MV-4-11 (cell line): ENCODE data around the gene PLD6.

Experiments
- DNase-seq: peaks from one replicate; lab custom pipeline; 2025; lab: John Stamatoyannopoulos, UW

The PLD6 gene

DNA sequence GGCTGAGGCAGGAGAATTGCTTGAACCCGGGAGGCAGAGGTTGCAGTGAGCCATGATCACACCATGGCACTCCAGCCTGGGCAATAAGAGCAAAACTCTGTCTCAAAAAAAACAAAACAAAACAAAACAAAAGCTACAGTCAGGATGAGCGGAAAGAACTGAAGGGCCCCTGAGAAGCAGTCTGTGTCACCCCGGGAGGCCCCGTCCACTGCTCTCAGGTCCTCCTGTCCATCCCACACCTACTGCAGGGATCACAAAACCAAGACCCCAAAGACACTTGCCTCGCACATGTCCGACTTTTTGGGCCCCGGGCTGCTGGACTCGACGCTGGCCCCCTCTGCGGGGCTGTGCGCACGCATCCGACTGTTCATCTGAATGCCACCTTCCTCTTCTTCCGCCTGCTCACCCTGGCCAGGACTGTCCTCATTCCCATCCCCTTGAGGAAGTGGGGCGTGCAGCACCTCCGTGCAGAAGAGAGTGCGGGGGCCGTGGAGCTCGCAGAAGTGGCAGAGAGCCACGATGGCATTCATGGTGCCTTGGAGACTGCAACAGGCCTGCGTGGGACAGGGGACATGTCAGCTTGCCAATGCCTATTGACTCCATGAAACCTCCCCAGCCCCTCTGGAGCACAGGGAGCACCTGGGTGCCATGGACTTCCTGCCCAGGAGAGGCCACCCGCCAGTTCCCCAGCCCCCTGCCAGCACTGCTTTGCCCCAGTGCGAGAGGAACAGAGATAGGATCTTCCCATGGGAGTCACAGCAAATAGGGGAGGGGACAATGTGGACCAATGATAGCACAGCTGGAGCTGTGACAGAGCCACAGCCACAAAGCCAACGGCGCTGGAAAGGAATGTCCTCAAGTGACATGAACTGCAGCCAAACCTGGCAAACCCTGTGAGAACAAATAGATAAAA lies 21.7 kb upstream of the PLD6 start:
- DNase-seq: no peak

DNA sequence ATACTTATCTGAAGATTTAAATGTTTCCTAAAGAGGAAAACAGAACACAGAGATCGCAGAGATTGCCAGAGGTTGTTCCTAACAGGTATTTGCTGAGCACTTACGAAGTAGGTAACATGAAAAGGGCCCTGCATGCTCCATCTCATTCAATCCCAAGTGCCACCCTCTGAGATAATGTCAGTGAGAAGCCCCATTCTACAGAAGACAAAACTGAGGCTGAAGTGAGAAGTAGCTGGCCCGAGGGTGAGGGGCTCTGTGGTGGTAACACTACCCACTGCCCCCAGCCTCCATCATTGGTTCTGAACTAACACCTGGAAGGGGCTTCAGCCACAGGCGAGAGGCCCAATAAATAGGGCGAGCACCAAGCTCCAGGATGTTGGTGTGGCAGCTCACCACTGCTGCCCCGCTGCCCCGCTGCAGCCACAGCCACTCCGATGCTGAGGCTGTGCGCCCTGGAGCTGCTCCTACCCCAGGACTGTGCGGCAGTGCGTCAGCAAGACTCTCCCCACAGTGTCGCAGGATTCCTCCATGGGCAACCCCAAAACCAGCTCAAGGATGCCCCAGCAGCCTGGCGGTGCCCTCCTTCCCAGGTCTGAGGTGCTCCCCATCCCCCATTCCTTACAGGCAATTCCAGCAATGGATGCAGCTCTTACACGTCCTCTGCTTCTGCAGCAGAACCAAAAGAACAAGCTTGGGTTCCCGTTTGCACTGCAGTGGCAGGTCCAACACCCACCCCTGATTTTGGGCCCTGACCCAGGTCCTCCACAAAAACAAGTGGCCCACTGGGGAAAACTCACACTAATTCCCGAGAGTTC lies 20.5 kb upstream of the PLD6 start:
- no peak for DNase-seq

DNA sequence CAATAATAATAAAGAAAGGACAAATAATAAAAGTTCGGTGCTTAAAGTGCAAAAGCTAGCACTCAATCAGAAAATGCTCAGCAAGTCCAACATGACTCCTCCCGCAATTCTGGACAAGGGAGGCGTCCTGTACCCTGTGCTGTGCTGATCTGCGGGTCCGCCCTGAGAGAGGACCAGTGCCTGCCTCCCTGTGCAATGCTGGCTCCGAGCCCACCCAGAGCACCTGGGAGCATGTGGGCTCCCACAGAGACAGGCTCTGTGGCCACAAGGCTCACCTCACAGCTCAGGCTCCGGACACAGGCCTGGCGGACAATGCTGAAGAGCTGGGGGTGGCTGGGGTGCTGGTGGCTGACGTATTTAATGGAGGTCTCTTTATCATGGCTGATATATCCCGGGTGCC lies 19.8 kb upstream of the PLD6 start:
- DNase-seq: no peak

DNA sequence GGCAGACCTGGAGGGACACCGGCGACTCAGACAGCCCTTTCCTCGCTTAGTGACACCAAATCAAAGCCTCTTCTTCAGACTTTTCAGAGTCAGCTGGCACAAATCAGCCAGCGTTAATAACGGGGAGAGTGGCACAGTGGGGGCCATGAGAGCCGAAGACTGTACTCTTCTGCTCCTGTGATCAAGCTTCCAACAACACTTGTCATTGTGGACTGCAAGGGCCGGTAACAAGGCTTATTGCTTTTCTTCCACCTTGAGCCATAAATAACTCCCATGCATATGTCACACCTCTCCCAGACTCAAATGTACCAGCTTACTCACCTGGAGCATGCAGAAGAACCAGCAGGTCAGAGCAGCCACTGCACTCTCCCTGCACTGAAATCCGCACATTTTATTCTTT lies 18.0 kb upstream of the PLD6 start:
- no peak for DNase-seq

DNA sequence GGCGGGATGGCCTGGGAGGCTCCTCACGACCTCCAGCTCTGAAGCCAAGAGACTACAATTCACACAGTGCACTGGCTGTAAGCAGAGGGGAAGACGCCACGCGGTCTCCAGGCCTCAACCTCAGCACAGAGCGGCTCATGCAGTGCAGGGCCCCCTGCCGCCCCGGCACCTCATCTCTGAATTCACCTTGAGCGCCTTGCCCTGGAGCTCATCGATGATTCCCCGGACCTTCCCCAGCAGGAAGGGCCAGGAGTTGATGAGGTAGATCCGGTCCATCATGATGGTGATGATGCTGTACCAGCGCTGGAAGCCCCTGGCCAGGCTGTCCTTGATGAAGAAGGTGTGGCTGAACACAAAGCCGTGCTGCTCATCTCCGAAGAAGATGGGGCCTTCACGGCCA lies 17.6 kb upstream of the PLD6 start:
- no peak for DNase-seq

DNA sequence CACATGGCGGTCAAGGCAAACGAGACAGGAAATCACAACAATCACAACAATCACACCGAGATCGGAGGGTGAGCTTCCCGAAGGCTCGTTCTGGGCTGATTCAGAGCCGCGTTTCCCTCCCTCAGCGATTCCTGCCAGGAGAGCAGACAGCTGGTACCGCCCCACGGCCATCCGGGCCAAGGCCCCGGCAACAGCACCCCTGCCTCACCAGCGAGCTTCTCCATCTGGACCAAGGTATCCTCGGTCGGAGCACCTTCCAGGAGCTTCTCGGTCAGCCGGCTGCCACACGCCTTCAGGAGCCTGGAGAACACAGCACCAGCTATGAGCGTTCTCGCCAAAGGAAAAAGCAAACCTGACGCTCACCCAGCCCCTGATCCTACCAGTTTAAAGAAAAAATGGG lies 15.2 kb upstream of the PLD6 start:
- DNase-seq: no peak

GRCh38 chr17:17220529-17220928 lies 14.4 kb upstream of the PLD6 start:
- no peak for DNase-seq

DNA sequence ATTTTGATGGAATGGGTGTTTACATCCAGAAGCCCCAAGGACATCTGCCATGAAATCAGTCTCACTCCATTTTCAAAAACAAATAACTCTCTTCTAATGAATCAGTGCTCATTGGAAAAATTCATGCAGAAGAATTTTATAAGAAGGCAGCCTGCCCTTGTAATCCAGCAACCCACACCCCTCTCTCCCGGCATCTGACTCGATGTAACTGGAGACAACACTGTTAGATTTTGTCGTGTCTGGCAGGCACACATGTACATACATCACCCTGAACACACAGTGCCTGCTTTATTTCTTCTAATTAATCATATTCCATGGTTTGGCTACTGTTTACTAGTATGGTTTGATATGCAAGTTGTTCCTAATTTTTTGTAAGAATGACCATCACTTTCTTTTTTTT lies 11.9 kb upstream of the PLD6 start:
- no peak for DNase-seq

DNA sequence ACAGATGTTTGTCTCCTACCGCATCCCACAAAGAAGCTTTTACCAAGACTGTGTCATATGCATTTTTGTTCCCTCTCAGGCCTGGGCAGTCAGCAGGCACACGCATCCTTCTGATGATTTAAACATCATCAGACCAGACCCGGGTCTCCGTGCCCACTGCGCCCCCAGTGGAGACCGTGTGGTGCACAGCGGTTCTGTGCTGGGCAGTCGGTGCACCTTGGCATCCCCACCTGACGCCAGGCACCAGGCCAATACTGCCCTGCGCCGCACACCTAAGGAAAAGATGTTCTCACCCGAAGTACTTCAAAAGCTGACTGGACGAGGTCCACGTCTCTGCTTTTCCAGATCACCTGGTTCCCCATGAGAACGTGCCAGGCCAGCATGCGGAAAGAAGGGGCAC lies 10.6 kb upstream of the PLD6 start:
- DNase-seq: no peak

- DNase-seq: no peak
These were observed 10.1 kb upstream of the PLD6 start for GRCh38 chr17:17216236-17216635.

DNA sequence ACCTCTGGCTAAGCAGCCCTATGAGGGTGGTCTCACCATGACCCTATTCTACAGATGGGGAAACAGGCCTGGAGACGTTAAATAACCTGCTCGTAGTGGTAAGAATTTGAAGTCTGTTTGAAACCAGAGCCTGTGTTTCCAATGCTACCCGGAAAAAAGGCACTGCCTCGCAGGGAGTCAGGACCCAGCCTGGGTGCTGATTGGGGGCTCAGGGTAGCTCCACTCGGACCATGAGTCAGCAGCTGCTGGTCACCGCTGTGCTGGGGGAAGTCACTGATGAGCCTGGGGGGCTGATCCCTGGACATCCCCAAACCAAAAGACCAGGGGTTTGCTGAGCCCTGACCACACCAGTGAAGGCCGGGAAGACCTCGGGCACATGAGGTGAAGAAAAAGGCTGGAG lies 9.4 kb upstream of the PLD6 start:
- no peak for DNase-seq

- no peak for DNase-seq
These were observed 8.7 kb upstream of the PLD6 start for GRCh38 chr17:17214646-17215436.

DNA sequence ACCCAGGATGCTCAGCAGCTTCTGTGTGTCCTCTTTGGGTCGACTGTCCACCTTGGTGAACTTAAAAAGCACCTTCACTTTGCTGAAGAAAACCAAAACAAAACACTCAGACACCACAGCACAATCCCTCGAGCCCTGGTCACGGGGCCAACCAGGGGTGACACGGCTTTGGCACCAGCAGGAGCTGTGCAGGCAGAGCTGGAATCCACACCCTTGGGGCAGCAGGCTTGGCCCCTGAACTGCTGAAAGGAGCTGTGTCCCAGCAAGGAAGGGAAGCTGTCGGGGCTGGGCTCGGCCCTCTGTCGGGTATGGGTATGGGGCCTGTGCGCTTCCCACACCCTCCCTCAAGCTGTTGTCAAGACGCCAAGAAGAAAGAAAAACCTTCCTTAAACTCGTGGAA lies 7.6 kb upstream of the PLD6 start:
- DNase-seq: no peak

DNA sequence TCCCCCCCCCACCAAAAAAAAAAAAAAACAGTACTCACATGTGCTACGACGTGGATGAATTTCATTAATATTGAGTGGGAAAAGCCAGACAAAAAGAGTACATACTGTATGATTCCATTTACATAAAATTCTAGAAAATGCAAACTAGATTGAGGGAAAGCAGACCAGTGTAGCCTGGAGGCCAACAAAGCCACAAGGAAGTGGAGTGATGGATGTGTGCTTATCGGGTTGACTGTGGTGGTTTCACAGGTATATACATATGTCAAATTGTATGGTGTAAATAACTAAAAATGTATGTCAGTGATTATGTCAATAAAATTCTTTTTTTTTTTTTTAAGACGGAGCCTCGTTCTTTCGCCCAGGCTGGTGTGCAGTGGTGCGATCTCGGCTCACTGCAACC lies 1.9 kb upstream of the PLD6 start:
- DNase-seq: no peak

DNA sequence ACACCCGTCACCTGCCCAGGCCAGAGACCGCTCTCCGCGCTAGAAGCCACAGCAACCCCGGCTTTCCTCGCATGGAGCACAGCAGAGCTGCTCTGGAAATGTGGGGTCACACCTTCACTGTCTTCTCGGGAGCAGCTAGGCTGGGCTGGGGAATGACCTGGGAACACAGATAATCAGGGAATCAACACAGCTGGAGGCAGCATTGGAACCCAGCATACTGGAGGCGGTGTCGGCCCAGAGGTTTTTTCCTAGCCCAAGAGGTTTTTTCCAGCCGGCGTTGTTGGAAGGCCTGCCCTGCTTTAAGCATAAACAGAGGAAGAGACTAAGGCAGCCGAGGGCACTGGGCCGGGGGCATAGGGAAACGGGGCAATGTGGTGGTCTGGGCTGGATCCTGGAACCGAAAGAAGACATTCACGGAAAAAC lies 791 bp upstream of the PLD6 start:
- DNase-seq: no peak

DNA sequence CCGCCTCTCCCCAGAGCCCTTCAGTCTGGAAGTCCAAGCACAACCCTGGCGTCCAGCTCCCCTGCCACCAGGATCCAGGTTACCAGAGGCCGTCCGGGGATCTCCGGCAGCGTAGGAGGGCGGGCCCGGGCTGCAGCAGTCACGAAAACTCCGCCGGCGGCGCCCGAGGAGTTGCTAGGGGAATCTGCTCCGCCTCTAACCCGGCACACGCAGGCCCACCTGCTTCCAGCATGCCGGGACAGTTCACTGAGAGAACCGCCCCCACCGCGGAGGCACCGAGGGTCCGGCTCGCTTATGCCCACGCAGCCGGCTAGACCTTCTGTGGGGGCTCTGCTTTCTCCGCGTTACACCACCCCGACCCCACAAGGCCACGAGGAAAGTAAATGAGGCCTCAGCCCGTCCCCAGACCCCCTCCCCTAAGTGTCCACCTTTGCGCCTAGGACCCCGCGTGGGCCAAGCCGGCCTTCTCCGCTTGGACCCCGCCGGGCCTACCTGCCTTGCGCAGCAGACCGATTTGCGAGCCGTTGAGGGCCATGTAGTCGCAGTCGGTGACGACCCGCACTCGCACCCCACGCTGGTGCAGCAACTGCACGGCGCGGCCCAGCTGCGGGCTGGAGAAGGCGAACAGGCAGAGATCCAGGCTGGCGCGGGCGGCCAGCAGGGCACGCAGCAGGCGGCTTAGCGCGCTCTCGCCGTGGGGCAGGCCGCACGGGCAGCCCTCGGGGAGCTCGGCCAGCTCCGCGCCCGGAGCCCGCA lies 587 bp downstream of the PLD6 start:
- peak; percentile 21 for DNase-seq

DNA sequence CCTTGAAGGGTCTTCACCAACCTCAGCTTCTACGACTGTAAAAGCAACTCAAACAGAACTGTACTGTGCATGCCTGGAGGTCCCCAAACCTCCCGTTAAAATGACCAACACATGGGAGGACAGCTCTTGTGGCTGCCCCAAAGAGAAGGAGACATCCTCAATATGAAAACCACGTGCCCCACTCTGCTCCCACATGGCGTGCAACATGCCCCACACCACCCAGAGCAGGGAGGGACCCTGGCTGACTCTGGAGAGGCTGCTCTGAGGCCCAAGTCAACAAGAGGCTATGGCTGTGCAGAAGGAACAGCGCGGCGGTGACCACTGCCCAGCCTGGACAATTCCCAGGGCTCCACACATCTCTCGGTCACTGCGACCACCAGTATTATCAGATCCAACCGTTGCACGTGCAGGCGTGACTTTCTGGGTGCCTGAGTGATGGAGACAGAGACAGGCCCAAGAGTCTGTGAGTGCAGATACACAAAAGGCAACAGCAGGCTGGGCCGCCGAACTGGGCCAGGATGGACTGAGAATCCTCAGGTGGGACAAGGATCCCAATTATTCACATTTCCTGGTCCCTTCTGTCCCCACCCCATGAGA lies 1.4 kb downstream of the PLD6 start:
- no peak for DNase-seq

DNA sequence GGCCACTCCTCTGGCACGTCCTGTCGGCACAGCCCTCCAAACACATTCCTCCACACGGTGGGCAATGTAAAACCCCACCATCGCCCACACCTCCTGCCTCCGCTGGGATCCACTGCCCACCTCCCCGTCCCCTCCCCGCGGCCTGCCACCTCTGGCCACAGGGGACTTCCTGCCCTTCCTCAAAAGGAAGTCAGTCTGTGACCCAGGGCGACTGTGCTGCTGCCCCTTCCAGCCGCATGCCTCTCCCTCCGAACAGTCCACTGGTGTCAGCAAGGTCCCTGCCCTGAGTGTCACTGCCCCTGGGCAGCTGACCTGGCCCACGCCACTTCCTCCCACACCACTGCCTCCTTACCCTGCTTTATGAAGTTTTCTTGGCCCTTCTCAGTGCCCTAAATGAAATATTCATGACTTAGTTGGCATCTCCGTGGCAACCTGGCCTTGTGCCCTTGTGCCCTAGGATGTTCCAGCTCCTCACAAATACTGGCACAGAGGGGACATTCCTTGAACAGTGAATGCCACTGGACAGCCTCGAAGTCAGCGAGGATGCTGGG lies 2.0 kb downstream of the PLD6 start:
- no peak for DNase-seq

DNA sequence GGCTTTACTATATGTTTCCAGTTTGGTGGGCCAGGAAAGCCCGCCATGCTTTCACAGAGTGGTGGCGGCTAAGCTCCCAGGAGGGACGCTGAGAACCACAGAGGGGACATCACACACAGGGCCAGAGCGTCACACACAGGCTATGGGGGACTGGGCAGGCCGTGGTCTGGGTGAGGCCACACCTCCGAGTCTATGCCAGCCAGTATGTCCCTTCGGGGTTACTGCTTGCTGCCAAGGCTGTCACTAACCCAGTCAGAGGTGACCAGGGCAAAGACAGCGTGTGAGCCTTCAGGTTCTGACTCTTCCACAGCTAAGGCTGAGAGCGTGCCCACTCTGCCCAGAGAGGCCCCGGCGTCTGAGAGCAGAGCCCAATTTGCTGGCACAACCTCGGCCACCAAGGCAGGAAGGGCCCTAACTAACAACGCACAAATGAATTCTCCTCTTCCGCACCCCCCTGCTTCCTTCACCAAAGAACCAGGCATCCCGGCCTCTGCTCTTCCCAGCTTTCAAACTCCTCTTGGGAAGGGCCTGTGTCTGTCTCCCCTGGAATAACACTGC lies 2.9 kb downstream of the PLD6 start:
- DNase-seq: no peak

GRCh38 chr17:17201907-17202306 lies 4.2 kb downstream of the PLD6 start:
- DNase-seq: no peak

DNA sequence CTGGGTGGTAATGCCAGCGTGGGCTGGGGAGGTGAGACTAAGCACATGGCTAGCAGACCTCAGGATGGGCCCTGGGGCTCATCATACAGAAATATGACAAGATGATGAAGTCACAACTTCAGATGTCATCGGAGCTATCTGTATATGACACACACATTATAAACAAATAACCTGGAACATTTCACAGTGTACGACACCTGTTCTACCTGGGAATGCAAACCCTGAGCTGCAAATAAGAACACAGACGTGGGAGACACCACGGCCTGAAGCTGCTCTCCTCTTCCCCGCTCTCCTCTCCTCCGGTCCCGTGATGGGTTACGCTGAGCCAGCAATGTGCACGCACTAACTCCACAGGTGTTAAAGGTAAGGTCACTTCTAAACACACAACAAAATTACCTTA lies 4.9 kb downstream of the PLD6 start:
- DNase-seq: no peak
